ENCODE results near the gene HEMK1.

GRCh38 chr3:50632450-50632849 is 63.1 kb downstream of the HEMK1 start:
- TF ChIP-seq CTCF (IDR thresholded peaks at IDR 0.05; ENCODE audit: extremely low read depth in 1 of 2, insufficient read depth in 1 of 2, low read depth in 1 of 2, low read length in 2 of 2) (no peak), POLR2AphosphoS5 (IDR thresholded peaks at IDR 0.05; ENCODE audit: insufficient read depth, low read depth, low read length) (no peak), POLR2A (IDR thresholded peaks at IDR 0.05; ENCODE audit: low read depth, low read length) (no peak), MAX (IDR thresholded peaks at IDR 0.05; ENCODE audit: insufficient read depth, insufficient read length) (no peak), EZH2 (IDR thresholded peaks at IDR 0.05; ENCODE audit: borderline replicate concordance, low read depth, low read length, severe bottlenecking) (no peak), MYC (IDR thresholded peaks at IDR 0.05; ENCODE audit: low read depth, low read length) (no peak)
